GM12801 (cell line): Measurements from ENCODE around the gene NCR2.

Experiments used
- TF ChIP-seq, protein P1 (sequence below): IDR thresholded peaks from one replicate; pipeline ENCODE4 v1.5.1; 2011; ENCODE audit warnings: control low read depth; ENCODE audit not compliant: insufficient read length; ENCODE audit errors: extremely low read depth

The NCR2 gene

GRCh38 chr6:41334482-41335040, 847 bp upstream of the NCR2 start:
- TF ChIP-seq, protein P1, sequence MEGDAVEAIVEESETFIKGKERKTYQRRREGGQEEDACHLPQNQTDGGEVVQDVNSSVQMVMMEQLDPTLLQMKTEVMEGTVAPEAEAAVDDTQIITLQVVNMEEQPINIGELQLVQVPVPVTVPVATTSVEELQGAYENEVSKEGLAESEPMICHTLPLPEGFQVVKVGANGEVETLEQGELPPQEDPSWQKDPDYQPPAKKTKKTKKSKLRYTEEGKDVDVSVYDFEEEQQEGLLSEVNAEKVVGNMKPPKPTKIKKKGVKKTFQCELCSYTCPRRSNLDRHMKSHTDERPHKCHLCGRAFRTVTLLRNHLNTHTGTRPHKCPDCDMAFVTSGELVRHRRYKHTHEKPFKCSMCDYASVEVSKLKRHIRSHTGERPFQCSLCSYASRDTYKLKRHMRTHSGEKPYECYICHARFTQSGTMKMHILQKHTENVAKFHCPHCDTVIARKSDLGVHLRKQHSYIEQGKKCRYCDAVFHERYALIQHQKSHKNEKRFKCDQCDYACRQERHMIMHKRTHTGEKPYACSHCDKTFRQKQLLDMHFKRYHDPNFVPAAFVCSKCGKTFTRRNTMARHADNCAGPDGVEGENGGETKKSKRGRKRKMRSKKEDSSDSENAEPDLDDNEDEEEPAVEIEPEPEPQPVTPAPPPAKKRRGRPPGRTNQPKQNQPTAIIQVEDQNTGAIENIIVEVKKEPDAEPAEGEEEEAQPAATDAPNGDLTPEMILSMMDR, result no peak

DNA sequence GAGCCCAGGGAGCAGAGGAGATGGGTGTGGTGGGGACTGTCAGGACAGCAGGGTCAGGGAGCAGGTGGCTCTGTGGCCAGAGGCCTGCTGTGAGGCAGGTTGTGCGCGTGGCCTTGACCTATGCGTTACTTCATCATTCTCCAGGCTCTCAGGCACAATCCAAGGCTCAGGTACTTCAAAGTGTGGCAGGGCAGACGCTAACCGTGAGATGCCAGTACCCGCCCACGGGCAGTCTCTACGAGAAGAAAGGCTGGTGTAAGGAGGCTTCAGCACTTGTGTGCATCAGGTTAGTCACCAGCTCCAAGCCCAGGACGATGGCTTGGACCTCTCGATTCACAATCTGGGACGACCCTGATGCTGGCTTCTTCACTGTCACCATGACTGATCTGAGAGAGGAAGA, 535 bp downstream of the NCR2 start:
- TF ChIP-seq, protein P1, result no peak

DNA sequence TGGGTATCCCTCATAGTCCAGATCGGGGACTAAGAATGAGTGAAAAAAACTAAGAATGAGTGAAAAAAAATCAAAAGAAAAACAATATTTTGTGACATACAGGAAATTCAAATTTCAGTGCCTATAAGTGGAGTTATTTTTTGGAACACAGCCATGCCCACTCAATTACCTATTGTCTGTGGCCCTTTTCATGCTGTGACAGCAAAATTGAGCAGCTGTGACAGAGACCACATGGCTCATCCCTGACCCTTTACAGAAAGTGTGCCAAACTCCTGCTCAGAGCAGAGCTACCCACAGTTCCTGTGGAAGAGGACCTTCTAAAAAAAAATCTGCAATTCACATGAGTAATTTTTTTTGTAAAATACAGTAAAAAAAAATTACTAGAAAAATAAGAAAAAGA, 1.4 kb downstream of the NCR2 start:
- TF ChIP-seq, protein P1, result no peak

GRCh38 chr6:41337709-41338108, 2.3 kb downstream of the NCR2 start:
- TF ChIP-seq, protein P1, result no peak

DNA sequence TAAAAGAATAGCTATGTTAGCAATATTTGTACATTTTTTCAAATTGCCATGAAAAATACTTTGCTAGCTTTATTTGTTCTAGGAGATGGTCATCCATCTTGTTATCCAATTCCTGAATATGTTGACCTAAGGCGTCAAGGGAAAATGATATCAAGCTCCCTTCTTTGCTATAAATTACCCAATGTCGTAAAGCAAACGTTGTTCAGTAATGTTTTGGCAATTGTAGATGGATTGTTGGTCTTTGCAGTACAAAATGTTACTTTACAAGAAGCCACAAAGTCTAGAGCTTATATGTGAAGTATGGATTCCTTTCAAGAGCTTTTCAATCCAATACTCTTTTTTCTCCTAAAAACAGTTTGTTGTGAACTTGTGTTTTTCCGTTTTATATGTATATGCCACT, 3.3 kb downstream of the NCR2 start:
- TF ChIP-seq, protein P1, result no peak

DNA sequence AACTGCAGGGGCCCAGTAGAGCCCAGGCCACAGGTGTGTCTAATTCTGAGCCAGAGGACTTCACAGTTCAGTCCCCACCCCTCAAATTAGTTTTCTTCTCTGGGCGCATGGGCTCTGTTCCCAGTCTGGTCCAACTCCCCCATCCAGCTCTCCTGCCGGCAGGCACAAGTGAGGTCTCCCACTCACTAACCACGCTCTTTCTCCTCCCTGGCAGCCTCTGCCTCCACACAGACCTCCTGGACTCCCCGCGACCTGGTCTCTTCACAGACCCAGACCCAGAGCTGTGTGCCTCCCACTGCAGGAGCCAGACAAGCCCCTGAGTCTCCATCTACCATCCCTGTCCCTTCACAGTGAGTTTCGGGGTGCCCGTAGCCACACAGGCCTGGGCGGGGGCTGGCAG, 6.2 kb downstream of the NCR2 start:
- TF ChIP-seq, protein P1, result no peak

DNA sequence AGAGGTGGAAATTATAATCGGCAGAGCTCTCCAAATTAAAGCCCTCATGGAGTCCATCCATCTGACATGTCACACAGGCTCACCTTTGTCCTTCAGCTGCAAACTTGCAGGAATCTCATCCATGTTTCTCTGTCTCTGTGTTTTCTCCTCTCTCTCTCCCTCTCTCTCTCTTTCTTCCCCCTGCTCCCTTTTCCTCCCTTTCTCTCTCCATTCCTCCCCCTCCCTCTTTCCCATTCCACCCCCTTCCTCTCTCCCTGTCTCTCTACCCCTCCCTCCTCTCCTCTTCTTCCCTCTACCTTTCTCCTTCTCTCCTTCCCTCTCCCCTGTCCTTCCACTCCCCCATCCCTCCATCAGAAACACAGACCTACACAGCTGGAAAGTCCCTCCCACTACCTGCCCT, 6.8 kb downstream of the NCR2 start:
- TF ChIP-seq, protein P1, result no peak
